ENCODE measurements around the gene IL9.

- TF ChIP-seq CTCF (IDR thresholded peaks at IDR 0.05) (no peak), POLR2A (IDR thresholded peaks at IDR 0.05) (no peak), EP300 (IDR thresholded peaks at IDR 0.05) (no peak), POLR2AphosphoS5 (IDR thresholded peaks at IDR 0.05) (no peak)
Measured at GRCh38 chr5:135901633-135902032, 6.0 kb upstream of the IL9 start.
